ENCODE results near the gene SRRT. TPM values are rescaled to one million over a fixed set of nuclear protein-coding genes. Genes with fewer than 3 reads are reported as not detected.
"Not testable (repeated sequence)": the region's sequence is repeated elsewhere in the genome, so short reads cannot be mapped to it uniquely, and the experiment has no call there.

Gene SRRT
- total RNA-seq, 2 donors from 2014 or later: 109 TPM

- TF ChIP-seq CTCF (IDR thresholded peaks at IDR 0.05): no peak
- DNase-seq (ENCODE audit: low spot score) (no peak), ATAC-seq (ENCODE audit: insufficient number of reproducible peaks, low FRiP score, low read depth) (no peak)
- peaks cover 0 to 14% of the 10 kb centered on the region in 2 donors for H3K4me1 ChIP-seq (ENCODE audit: control insufficient read depth in 1 of 2, low read depth in 2 of 2)
- no peak overlapping the region for H3K27ac ChIP-seq
- H3K36me3 ChIP-seq: no peaks in the 10 kb centered on the region
- H3K9me3 ChIP-seq: no peaks in the 10 kb centered on the region
- peaks cover 7% of the 10 kb centered on the region for H3K27me3 ChIP-seq (replicated peaks; ENCODE audit: insufficient read depth)
- no peak overlapping the region for H3K4me3 ChIP-seq
Measured at GRCh38 chr7:100900978-100901377, 26.1 kb downstream of the SRRT start.

- Histone ChIP-seq H3K27ac (no peak overlapping the region), H3K27me3 (replicated peaks; ENCODE audit: insufficient read depth) (no peaks in the 10 kb centered on the region), H3K4me3 (no peak overlapping the region), H3K4me1 (ENCODE audit: control insufficient read depth in 1 of 2, low read depth in 2 of 2) (peaks cover 0 to 5% of the 10 kb centered on the region in 2 donors), H3K9me3 (no peaks in the 10 kb centered on the region), H3K36me3 (no peaks in the 10 kb centered on the region)
- TF ChIP-seq CTCF (IDR thresholded peaks at IDR 0.05): no peak
- no peak for DNase-seq (ENCODE audit: low spot score)
- ATAC-seq (ENCODE audit: insufficient number of reproducible peaks, low FRiP score, low read depth): no peak
Measured at GRCh38 chr7:100901921-100902332, 27.0 kb downstream of the SRRT start.

GRCh38 chr7:100902638-100903037, 27.7 kb downstream of the SRRT start:
- H3K27me3 ChIP-seq (replicated peaks; ENCODE audit: insufficient read depth): no peaks in the 10 kb centered on the region

GRCh38 chr7:100908512-100908911, 33.6 kb downstream of the SRRT start:
- no peak for TF ChIP-seq CTCF (IDR thresholded peaks at IDR 0.05)

More at GRCh38 chr7:100902638-100903037, 27.7 kb downstream of the SRRT start:
- H3K9me3 ChIP-seq: no peaks in the 10 kb centered on the region
- no peaks in the 10 kb centered on the region for H3K36me3 ChIP-seq
- no peak for TF ChIP-seq CTCF (IDR thresholded peaks at IDR 0.05)
- DNase-seq (ENCODE audit: low spot score): no peak
- no peak for ATAC-seq (ENCODE audit: insufficient number of reproducible peaks, low FRiP score, low read depth)
- no peaks in the 10 kb centered on the region for H3K4me1 ChIP-seq (ENCODE audit: control insufficient read depth in 1 of 2, low read depth in 2 of 2)
- no peak overlapping the region for H3K4me3 ChIP-seq
- no peak overlapping the region for H3K27ac ChIP-seq

GRCh38 chr7:100910443-100910842, 35.5 kb downstream of the SRRT start:
- not testable (repeated sequence) for H3K36me3 ChIP-seq; DNase-seq (ENCODE audit: low spot score); H3K4me3 ChIP-seq; H3K27me3 ChIP-seq (replicated peaks; ENCODE audit: insufficient read depth); ATAC-seq (ENCODE audit: insufficient number of reproducible peaks, low FRiP score, low read depth); H3K4me1 ChIP-seq (ENCODE audit: control insufficient read depth in 1 of 2, low read depth in 2 of 2); H3K9me3 ChIP-seq; H3K27ac ChIP-seq

More at GRCh38 chr7:100908512-100908911, 33.6 kb downstream of the SRRT start:
- Histone ChIP-seq H3K4me3 (no peak overlapping the region), H3K36me3 (no peaks in the 10 kb centered on the region), H3K4me1 (ENCODE audit: control insufficient read depth in 1 of 2, low read depth in 2 of 2) (no peaks in the 10 kb centered on the region), H3K9me3 (no peaks in the 10 kb centered on the region), H3K27me3 (replicated peaks; ENCODE audit: insufficient read depth) (no peaks in the 10 kb centered on the region), H3K27ac (no peak overlapping the region)
- DNase-seq (ENCODE audit: low spot score) (no peak), ATAC-seq (ENCODE audit: insufficient number of reproducible peaks, low FRiP score, low read depth) (no peak)

GRCh38 chr7:100911484-100911883, 36.6 kb downstream of the SRRT start:
- H3K27me3 ChIP-seq (replicated peaks; ENCODE audit: insufficient read depth): no peaks in the 10 kb centered on the region
- DNase-seq (ENCODE audit: low spot score): no peak
- H3K9me3 ChIP-seq: no peaks in the 10 kb centered on the region

More at GRCh38 chr7:100911484-100911883, 36.6 kb downstream of the SRRT start:
- Histone ChIP-seq H3K4me1 (ENCODE audit: control insufficient read depth in 1 of 2, low read depth in 2 of 2) (peaks cover 0 to 5% of the 10 kb centered on the region in 2 donors), H3K4me3 (no peak overlapping the region), H3K36me3 (no peaks in the 10 kb centered on the region), H3K27ac (no peak overlapping the region)
- no peak for TF ChIP-seq CTCF (IDR thresholded peaks at IDR 0.05)
- ATAC-seq (ENCODE audit: insufficient number of reproducible peaks, low FRiP score, low read depth): no peak
